Brain microvascular endothelial cell (primary cell): ENCODE measurements around the gene MMP23B.

Experiments used
- DNase-seq: peaks from one replicate; pipeline ENCODE4 v3.0.0-alpha.2; 2020
- H3K27ac ChIP-seq: fragments of 250-450 bp; sonication (Bioruptor Pico); 2 replicates; pipeline ENCODE4 v1.5.1; 2020; ENCODE audit warnings: mild to moderate bottlenecking, moderate library complexity
- H3K27me3 ChIP-seq: fragments of 250-450 bp; sonication (Bioruptor Pico); replicated peaks from 2 replicates; pipeline ENCODE4 v1.5.1; 2020; ENCODE audit warnings: mild to moderate bottlenecking
- H3K36me3 ChIP-seq: fragments of 250-450 bp; sonication (Bioruptor Pico); replicated peaks from 2 replicates; pipeline ENCODE4 v1.5.1; 2020; ENCODE audit warnings: mild to moderate bottlenecking
- H3K4me3 ChIP-seq: 2 replicates; pipeline ENCODE4 v1.5.1; 2011; ENCODE audit warnings: low read depth, mild to moderate bottlenecking, control low read depth, low read length, moderate library complexity
- in situ Hi-C: cut with HindIII; loops from 2 replicates; pipeline ENCODE4 v1.10.0; 2017; ENCODE audit warnings: low sequenced_read_pairs, low pct_ligation_motif_present
- TF ChIP-seq, protein P1 (sequence below): IDR thresholded peaks from 2 replicates; pipeline ENCODE4 v1.5.1; 2011; ENCODE audit warnings: low read depth, mild to moderate bottlenecking, moderate library complexity, low read length, control low read depth, inconsistent platforms; ENCODE audit errors: missing control alignments

Gene MMP23B

DNA sequence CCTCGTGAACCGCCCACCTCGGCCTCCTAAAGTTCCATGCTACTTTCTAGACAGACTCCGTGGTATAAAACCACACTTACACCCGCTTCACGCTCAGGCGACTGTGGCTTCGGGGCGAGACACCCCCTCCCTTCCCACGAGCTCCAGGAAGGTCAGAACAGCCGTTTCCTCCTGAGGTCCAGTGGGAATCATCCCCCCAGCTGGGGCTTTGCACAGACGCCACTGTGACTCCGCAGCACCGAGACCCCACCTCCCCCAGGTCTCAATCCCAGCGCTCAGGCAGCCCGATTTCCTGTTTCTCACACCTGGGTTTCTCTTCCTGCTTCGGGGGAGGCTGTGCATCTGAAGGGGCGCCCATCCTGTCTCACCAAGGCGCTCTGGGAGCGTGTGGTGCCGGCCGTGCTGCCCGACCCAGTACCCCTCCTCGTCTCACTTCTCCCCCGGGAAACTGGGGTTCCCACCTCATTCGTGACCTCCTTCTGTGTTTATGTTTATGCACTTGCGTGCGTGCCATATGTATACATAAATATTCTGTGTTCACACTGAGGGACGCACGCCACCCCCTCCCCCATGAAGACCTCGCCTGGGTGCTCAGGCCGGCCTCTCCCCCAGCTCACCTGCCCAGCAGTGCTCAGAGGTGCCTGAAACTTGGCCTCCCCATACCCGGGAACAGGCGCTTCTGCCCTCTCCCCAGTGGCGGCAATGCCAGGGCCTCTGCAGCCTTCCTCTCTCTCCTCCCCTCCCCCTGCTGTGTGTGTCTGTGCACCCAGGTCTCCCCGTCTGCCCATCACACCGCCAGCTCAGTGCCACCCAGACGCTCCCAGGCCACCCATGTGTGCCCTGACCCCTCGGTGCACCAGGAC, 46.0 kb downstream of the MMP23B start:
- TF ChIP-seq, protein P1, sequence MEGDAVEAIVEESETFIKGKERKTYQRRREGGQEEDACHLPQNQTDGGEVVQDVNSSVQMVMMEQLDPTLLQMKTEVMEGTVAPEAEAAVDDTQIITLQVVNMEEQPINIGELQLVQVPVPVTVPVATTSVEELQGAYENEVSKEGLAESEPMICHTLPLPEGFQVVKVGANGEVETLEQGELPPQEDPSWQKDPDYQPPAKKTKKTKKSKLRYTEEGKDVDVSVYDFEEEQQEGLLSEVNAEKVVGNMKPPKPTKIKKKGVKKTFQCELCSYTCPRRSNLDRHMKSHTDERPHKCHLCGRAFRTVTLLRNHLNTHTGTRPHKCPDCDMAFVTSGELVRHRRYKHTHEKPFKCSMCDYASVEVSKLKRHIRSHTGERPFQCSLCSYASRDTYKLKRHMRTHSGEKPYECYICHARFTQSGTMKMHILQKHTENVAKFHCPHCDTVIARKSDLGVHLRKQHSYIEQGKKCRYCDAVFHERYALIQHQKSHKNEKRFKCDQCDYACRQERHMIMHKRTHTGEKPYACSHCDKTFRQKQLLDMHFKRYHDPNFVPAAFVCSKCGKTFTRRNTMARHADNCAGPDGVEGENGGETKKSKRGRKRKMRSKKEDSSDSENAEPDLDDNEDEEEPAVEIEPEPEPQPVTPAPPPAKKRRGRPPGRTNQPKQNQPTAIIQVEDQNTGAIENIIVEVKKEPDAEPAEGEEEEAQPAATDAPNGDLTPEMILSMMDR = no peak
- H3K27me3 ChIP-seq = no peaks in the 10 kb centered on the region
- H3K4me3 ChIP-seq = no peak overlapping the region
- in situ Hi-C loops = no loop called here
- no peak overlapping the region for H3K27ac ChIP-seq
- DNase-seq = no peak
- peaks cover under 1% of the 10 kb centered on the region for H3K36me3 ChIP-seq

DNA sequence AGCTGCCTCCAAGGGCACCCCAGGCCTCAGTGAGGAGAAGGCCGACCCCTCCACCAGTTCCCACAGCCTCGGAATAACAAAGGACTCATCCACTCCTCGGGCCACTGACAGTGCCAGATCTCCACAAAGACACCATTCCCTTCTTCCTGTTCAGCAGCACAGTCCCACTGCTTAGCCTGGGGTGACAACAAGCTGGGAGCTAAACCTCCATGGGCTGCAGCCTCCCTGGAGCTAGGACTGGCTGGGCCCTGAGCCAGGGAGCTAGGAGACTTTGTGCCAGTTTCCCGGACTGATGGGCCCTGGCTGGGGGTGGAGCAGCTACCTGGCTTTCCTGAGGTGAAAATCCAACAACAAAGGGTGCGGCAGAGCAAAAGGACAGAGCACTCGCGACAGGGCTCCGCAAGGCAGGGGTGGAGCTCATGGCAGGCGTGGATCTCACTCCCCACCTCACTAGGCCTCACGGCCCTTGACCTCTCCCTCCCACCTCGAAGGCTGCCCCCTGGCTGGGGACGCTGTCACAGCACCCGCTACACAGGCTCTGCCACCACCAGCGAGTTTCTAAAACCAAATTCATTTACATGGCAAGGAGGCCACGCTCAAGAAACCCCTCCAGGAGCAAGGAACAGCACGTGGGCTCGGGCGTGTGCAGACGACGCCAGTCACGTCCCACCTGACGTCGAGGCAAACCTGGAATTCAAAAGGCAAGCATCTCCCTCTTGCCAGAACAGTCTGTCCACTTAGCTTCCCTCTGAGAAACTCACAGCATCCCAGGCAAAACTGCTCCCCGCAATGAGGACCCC, 46.8 kb downstream of the MMP23B start:
- in situ Hi-C loops = no loop called here
- Histone ChIP-seq H3K27me3 (no peaks in the 10 kb centered on the region), H3K27ac (no peak overlapping the region), H3K36me3 (peaks cover 2% of the 10 kb centered on the region), H3K4me3 (no peak overlapping the region)
- TF ChIP-seq, protein P1 = peak; percentile 48
- DNase-seq = no peak

DNA sequence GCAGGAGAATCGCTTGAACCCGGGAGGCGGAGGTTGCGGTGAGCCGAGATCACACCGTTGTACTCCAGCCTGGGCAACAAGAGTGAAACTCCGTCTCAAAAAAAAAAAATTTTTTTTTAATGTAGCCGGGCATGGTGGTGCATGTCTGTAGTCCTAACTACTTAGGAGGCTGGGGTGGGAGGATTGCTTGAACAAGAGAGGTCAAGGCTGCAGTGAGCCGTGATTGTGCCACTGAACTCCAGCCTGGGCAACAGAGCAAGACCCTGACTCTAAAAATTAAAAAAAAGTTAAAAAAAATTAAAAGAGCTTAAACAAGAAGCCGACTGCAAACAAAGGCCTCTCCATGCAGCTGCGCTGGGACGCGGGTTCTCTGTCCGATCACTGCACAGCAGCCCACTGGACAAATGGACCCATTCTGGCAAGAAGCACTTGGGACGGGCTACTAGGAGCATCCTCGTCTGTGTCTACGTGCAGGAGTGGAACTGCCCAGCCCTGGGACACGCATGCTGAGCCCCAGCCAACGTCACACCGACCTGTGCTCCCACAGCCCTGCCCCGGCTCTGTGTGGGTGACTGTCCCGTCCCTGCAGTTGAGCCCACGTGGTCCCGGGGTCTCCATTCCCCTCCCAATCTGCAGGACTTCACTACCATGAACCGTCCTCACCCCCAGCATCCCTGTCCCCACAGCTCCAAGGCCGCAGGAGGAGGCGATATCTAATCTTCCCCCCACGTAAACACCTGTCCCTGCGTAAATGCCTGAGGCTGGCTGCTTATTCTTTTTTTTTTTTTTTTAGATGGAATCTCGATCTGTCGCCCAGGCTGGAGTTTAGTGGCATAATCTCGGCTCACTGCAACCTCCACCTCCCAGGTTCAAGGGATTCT, 48.3 kb downstream of the MMP23B start:
- peak overlapping the region; percentile 23 for H3K27ac ChIP-seq
- no peaks in the 10 kb centered on the region for H3K27me3 ChIP-seq
- in situ Hi-C loops = no loop called here
- H3K4me3 ChIP-seq = no peak overlapping the region
- DNase-seq = no peak
- H3K36me3 ChIP-seq = peaks cover 2% of the 10 kb centered on the region
- TF ChIP-seq, protein P1 = no peak

DNA sequence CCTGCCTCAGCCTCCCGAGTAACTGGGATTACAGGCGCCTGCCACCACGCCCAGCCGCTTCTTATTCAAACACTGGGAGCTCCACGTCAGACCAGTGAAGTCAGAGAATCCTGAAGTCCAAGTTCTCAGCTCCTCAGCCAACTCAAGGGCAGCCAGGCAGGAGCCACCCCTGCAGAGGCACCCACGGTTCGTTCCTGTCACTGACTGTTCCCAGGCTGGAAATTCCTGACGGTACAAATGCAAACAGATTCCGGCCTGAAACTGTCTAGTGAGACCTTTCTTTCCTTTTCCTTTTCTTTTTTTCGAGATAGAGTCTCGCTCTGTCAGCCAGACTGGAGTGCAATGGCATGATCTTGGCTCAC, 48.9 kb downstream of the MMP23B start:
- in situ Hi-C loops = no loop called here
- DNase-seq = peak; percentile 45
- H3K27ac ChIP-seq = peak overlapping the region; percentile 23
- H3K36me3 ChIP-seq = peaks cover 7% of the 10 kb centered on the region
- H3K4me3 ChIP-seq = no peak overlapping the region
- TF ChIP-seq, protein P1 = no peak
- no peaks in the 10 kb centered on the region for H3K27me3 ChIP-seq

DNA sequence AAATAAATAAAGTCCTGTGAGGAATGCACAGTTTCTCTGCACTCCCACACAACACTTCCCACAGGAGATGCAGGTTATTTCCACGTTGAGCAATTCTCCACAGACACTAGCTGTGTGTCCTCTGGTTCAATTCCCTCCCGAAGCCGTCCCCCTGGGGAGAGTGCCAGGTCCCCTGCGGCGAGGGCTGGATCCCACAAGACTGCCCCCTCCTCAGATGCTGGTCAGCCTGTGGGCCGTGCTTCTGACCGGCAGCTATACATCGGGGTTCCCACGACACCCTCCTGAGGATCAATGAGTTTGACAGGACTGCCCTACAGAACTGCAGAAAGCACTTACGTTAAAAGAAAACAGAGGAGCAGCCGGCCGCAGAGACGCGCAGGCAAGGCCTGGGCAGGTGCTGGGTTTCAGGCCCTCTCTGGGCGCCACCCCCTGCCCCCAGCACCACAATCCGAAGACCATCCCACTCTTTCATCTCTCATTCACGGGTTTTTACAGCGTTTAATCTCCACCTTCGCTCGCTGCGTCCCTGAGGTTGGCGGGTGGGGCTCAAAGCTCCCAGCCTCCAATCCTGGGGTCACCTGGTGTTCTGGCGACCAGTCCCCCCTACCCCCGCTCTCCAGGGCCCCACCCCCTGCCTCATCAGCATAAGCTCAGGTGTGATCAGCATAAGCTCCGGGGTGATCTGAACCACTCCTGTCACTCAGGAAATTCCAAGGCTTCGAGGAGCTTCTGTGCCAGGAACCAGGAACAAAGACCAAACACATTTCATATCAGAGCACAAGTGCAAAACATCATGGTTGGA, 51.3 kb downstream of the MMP23B start:
- Histone ChIP-seq H3K27me3 (no peaks in the 10 kb centered on the region), H3K36me3 (peaks cover 7% of the 10 kb centered on the region), H3K4me3 (no peak overlapping the region), H3K27ac (no peak overlapping the region)
- no peak for DNase-seq
- TF ChIP-seq, protein P1 = no peak
- in situ Hi-C loops = no loop called here
